AG09309 (cell line): ENCODE data around the gene CKAP2.
"Not testable (repeated sequence)": the region's sequence is repeated elsewhere in the genome, so short reads cannot be mapped to it uniquely, and the experiment has no call there.

Source experiments
- DNase-seq: peaks from one replicate; pipeline ENCODE4 v3.0.0-alpha.2; 2010; ENCODE audit warnings: low read depth
- H3K4me3 ChIP-seq: 2 replicates; pipeline ENCODE4 v1.5.1; 2011; ENCODE audit warnings: mild to moderate bottlenecking, low read depth, low read length, moderate library complexity; ENCODE audit not compliant: control insufficient read depth

CKAP2 gene

DNA sequence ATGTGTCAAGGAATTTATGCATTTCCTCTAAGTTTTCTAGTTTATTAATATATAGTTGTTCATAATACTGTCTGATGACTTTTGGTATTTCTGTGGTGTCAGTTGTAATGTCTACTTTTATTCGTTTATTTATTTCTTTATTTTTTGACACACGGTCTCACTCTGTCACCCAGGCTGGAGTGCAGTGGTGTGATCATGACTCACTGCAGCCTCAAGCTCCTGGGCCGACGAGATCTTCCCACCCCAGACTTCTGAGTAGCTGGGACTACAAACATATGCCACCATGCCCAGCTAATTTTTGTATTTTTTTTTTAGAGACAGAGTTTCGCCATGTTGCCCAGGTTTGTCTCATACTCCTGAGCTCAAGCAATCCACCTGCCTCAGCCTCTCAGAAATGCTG is 39.0 kb downstream of the CKAP2 start:
- not testable (repeated sequence) for DNase-seq

DNA sequence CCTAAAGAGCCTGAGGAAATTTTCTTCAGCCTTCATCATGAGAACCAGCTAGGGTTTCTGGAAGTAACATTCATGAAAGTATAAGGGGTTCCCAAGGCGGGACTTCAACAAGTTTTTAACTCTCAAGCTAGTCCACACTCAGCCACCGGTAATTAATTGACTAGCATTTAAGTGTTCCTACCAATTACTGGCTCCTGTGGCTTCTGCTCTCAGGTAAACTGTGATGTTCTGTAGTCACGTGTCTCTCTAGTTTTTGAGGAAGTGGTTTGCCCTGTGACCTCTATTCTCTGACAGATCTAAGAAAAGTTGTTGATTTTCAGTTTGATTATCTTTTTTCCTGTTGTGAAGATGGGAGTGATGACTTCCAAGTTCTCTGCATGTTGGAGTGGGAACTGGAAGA is 42.7 kb downstream of the CKAP2 start:
- DNase-seq, H3K4me3 ChIP-seq: not testable (repeated sequence)

More for the DNA sequence above, 39.0 kb downstream of the CKAP2 start:
- H3K4me3 ChIP-seq: not testable (repeated sequence)

DNA sequence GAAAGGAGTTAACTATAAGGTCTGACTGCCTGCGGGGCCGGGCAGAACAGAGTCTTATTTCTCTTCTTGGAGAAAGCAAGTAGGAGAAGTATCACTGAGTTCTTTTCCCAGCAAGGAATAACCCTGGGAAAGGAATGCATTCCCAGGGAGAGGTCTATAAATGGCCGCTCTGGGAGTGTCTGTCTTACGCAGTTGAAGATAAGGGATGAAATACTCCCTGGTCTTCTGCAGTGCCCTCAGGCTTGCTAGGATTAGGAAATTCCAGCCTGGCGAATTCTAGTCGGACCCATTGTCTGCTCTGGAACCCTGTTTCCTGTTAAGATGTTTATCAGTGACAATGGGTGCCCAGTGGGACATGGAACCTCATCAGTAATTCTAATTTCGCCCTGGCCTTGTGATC is 47.0 kb downstream of the CKAP2 start:
- DNase-seq, H3K4me3 ChIP-seq: not testable (repeated sequence)

DNA sequence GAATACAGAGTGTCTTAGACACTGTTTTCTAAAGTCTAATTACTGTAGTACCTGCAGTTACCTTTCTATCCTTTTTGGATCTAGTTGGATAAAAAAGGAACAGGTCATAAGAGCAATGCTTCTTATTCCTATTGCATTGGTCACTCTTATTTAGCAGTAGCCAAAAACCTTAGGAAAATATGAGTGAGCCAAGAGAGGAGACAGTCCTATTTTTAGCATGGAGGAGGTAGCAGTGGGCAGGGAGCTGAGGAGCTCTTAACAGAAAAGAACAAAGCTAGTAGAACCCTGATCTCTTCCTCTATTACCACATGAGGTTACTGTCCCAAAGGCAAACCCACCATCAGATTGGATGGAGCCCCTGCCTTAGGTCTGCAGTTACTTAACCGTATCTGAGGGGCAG is 50.6 kb downstream of the CKAP2 start:
- not testable (repeated sequence) for DNase-seq, H3K4me3 ChIP-seq

DNA sequence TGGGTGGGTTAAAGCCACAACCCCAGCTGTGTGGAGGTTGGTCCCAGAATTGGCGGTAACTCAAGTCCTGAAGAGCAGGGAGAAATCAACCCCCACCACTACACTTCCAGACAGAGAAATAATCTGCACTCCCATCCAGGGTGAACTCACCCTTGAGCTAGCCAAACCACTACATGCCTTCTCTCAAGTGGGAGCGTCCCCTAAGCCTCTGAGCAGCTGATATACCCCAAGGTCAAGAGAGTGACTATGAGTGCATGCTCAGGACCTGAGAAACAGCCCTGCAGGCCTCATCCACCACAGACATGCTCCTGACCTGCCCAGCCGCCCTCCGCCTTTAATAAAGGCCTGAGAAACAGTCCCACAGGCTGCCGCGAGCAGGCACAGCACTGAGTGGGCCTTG is 54.3 kb downstream of the CKAP2 start:
- DNase-seq, H3K4me3 ChIP-seq: not testable (repeated sequence)

DNA sequence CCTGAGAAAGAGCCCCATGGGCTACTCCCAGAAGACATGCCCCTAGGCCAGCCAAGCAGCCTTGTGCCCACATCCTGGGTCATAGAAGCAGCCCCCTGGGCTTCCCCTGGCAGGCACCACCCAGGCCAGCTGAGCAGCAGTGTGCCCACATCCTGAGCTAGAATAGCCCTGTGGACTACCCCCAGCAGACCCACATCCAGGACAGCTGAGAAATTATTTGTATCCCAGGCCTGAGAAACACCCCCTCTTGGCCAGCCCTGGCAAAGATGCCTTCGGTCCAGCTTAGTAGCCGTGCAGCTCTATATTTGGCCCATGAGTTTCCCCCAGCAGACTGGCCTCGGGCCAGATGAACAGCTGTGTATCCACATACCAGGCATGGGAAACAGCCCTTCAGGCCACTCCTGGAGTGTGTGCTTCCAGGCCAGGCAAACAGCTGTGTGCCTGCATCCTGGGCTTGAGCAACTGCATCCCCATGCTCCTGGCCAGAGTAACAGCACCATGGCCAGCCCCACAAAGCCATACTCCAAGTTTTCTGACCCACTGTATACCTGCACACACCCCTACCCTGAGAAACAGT is 55.0 kb downstream of the CKAP2 start:
- H3K4me3 ChIP-seq, DNase-seq: not testable (repeated sequence)

DNA sequence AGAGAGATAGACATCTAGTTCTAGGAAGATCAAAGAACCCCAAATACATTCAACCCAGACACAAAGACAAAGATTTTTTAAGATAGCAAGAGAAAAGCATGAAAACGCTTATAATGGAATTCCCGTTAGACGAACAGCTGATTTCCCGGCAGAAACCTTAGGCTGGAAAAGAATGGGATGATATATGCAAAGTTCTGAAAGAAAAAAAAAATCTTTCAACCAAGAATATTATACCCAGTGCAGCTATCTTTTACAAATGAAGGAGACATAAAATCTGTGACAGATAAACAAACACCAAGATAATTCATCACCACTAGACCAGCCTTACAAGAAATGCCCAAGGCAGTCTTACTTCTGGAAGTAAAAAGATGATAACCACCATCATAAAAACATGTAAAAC is 56.3 kb downstream of the CKAP2 start:
- DNase-seq, H3K4me3 ChIP-seq: not testable (repeated sequence)

DNA sequence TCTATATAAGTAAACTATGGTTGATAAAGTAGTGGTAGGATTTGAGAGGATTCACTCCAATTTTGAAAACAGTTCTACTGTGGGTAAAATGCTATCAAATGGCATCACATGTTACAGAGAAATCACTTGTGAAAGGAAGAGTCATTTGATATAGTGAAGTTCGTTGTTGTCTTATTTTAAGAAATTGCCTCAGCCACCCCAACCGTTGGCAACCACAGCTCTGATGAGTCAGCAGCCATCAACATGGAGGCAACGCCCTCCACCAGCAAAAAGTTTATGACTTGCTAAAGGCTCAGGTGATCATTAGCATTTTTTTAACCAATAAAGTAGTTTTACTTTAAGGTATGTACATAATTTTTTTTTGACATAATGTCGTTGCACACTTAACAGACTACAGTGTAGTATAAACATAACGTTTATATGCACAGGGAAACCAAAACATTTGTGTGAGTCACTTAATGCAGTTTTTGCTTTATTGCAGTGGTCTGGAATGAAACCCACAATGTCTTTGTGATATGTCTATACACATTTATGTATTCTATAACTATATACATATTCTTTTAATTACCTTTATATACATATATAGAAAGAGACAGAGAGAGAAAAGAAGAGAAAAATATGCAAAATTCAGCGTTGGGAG is 58.8 kb downstream of the CKAP2 start:
- DNase-seq, H3K4me3 ChIP-seq: not testable (repeated sequence)

DNA sequence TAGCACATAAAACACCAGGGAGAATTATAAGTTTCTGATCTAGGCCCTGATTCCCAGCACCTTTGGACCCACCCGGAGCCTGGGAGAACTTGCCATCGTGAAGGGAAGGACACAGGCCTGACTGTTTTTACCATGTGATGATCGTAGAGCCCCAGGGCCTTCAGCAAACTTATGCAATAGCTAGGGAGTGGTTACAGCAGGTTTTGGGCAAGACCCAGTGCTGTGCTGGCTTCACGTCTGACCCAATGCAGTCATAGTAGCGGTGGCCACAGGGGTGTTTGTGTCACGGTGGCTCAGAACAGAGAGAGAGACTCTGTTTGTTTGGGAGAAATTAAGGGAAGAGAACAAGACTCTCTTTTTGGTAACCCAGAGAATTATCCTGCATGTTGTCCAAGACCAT is 68.0 kb downstream of the CKAP2 start:
- not testable (repeated sequence) for H3K4me3 ChIP-seq

More for the DNA sequence above, 68.0 kb downstream of the CKAP2 start:
- DNase-seq: not testable (repeated sequence)
